ENCODE data around the gene DYRK2. TPM values are rescaled to one million over a fixed set of nuclear protein-coding genes. Genes with fewer than 3 reads are reported as not detected.
A peak's percentile ranks its signal among the peaks of the same experiment; 100 is the strongest.

DYRK2 gene
- total RNA-seq, 1 donor from 2014 or later, result 16.2 TPM

GRCh38 chr12:67647799-67648520 lies 585 bp upstream of the DYRK2 start:
- intact Hi-C loops (cut with DNase I), result no loop called here
- Histone ChIP-seq H3K9me3 (no peaks in the 10 kb centered on the region), H3K4me1 (peaks cover 36% of the 10 kb centered on the region), H3K27ac (peak overlapping the region; percentile 86), H3K4me3 (peak overlapping the region; percentile 79 to 95), H3K36me3 (no peaks in the 10 kb centered on the region), H3K27me3 (no peaks in the 10 kb centered on the region)
- TF ChIP-seq CTCF (IDR thresholded peaks at IDR 0.05), result peak in 1 of 3 experiments; percentile 26
- no peak for TF ChIP-seq POLR2A (IDR thresholded peaks at IDR 0.05)
- peak in 1 of 2 donors; percentile 59 for TF ChIP-seq POLR2AphosphoS5 (IDR thresholded peaks at IDR 0.05; ENCODE audit: insufficient read depth in 1 of 2, low read depth in 1 of 2)
- DNase-seq (ENCODE audit: extremely low spot score in 2 of 2), result no peak

GRCh38 chr12:67649261-67649569 lies 670 bp downstream of the DYRK2 start:
- intact Hi-C loops (cut with DNase I), result no loop called here
- Histone ChIP-seq H3K4me3 (peak overlapping the region; percentile 79 to 95), H3K36me3 (no peaks in the 10 kb centered on the region), H3K9me3 (no peaks in the 10 kb centered on the region), H3K4me1 (peaks cover 48% of the 10 kb centered on the region), H3K27ac (peak overlapping the region; percentile 96), H3K27me3 (no peaks in the 10 kb centered on the region)
- no peak for TF ChIP-seq POLR2A (IDR thresholded peaks at IDR 0.05)
- TF ChIP-seq POLR2AphosphoS5 (IDR thresholded peaks at IDR 0.05; ENCODE audit: insufficient read depth in 1 of 2, low read depth in 1 of 2), result no peak
- no peak for TF ChIP-seq CTCF (IDR thresholded peaks at IDR 0.05)
- no peak for DNase-seq (ENCODE audit: extremely low spot score in 2 of 2)

- H3K9me3 ChIP-seq, result no peaks in the 10 kb centered on the region
- intact Hi-C loops (cut with DNase I), result no loop called here
- peaks cover 54% of the 10 kb centered on the region for H3K4me1 ChIP-seq
- H3K4me3 ChIP-seq, result peak overlapping the region; percentile 79 to 95
- DNase-seq (ENCODE audit: extremely low spot score in 2 of 2), result no peak
- H3K27ac ChIP-seq, result peak overlapping the region; percentile 96
- TF ChIP-seq POLR2AphosphoS5 (IDR thresholded peaks at IDR 0.05; ENCODE audit: insufficient read depth in 1 of 2, low read depth in 1 of 2) (no peak), POLR2A (IDR thresholded peaks at IDR 0.05) (no peak), CTCF (IDR thresholded peaks at IDR 0.05) (no peak)
- H3K36me3 ChIP-seq, result no peaks in the 10 kb centered on the region
- no peaks in the 10 kb centered on the region for H3K27me3 ChIP-seq
Observed at GRCh38 chr12:67649570-67650387, 1.2 kb downstream of the DYRK2 start.

GRCh38 chr12:67650388-67651131 lies 2.0 kb downstream of the DYRK2 start:
- Histone ChIP-seq H3K4me1 (peaks cover 62% of the 10 kb centered on the region), H3K4me3 (peak overlapping the region; percentile 79 to 95), H3K9me3 (no peaks in the 10 kb centered on the region), H3K36me3 (no peaks in the 10 kb centered on the region), H3K27me3 (no peaks in the 10 kb centered on the region), H3K27ac (peak overlapping the region; percentile 96)
- DNase-seq (ENCODE audit: extremely low spot score in 2 of 2), result no peak
- no peak for TF ChIP-seq POLR2A (IDR thresholded peaks at IDR 0.05)
- no peak for TF ChIP-seq CTCF (IDR thresholded peaks at IDR 0.05)
- TF ChIP-seq POLR2AphosphoS5 (IDR thresholded peaks at IDR 0.05; ENCODE audit: insufficient read depth in 1 of 2, low read depth in 1 of 2), result no peak
- intact Hi-C loops (cut with DNase I), result no loop called here
